Neural crest cell (in vitro differentiated cells): ENCODE measurements around the gene BTNL9. TPM values are rescaled to one million over a fixed set of nuclear protein-coding genes. Genes with fewer than 3 reads are reported as not detected.

ENCODE experiments used
- DNase-seq: peaks from one replicate; pipeline ENCODE4 v3.0.0; 2021; ENCODE audit warnings: low read depth, mixed read lengths, low spot score
- H3K27ac Mint-ChIP-seq: one replicate; pipeline ENCODE4 v1.8.0; 2021; ENCODE audit warnings: mild to moderate bottlenecking, mixed read lengths; ENCODE audit not compliant: unreplicated experiment
- H3K27me3 Mint-ChIP-seq: 2 replicates; pipeline ENCODE4 v1.8.0; 2021; ENCODE audit warnings: low read depth, mild to moderate bottlenecking, mixed read lengths
- H3K36me3 Mint-ChIP-seq: 2 replicates; pipeline ENCODE4 v1.8.0; 2021; ENCODE audit warnings: low read depth, mild to moderate bottlenecking, mixed read lengths
- H3K4me1 Mint-ChIP-seq: 2 replicates; pipeline ENCODE4 v1.8.0; 2021; ENCODE audit warnings: mixed read lengths
- H3K4me3 Mint-ChIP-seq: one replicate; pipeline ENCODE4 v1.8.0; 2021; ENCODE audit warnings: mild to moderate bottlenecking, mixed read lengths
- H3K9me3 Mint-ChIP-seq: 2 replicates; pipeline ENCODE4 v1.8.0; 2021; ENCODE audit warnings: mixed read lengths
- CTCF ChIP-seq: fragments of 200-600 bp; sonication (generic); conservative IDR thresholded peaks from 2 replicates; pipeline ENCODE4 v1.5.0; 2021; ENCODE audit warnings: antibody characterized with exemption, mild to moderate bottlenecking
- total RNA-seq: library from RNA; stranded (reverse); gene quantifications from 2 replicates; pipeline ENCODE4 v1.2.1, GENCODE V29; 2021

Gene BTNL9
- total RNA-seq, 1 donor from 2014 or later: not detected

DNA sequence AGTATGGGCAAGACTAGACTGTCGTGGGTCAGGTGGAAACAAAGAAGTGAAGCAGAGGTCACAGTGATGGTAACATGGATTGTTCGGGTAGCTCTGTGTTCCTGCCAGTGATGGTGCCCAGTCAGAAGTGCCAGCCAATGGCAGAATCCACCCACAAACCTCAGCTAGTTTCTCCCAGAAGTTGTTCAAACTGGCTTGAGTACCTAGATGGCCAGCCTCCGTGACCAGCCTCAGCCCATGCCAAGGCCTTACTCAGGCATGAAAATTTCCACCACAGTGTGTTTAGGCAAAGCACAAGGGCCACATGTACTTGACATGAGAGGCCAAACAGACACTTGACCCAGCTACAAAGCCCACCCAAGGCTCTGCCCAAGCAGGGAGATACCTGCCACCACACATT, 19.4 kb upstream of the BTNL9 start:
- H3K27ac Mint-ChIP-seq: no peak overlapping the region
- peaks cover 2% of the 10 kb centered on the region for H3K9me3 Mint-ChIP-seq
- no peaks in the 10 kb centered on the region for H3K4me1 Mint-ChIP-seq
- DNase-seq: no peak
- H3K4me3 Mint-ChIP-seq: no peak overlapping the region
- H3K27me3 Mint-ChIP-seq: peaks cover 53% of the 10 kb centered on the region
- H3K36me3 Mint-ChIP-seq: no peaks in the 10 kb centered on the region
- no peak for TF ChIP-seq CTCF

- TF ChIP-seq CTCF: no peak
- H3K4me3 Mint-ChIP-seq: no peak overlapping the region
- H3K27me3 Mint-ChIP-seq: peaks cover 60% of the 10 kb centered on the region
- H3K4me1 Mint-ChIP-seq: peaks cover 5% of the 10 kb centered on the region
- H3K36me3 Mint-ChIP-seq: no peaks in the 10 kb centered on the region
- no peak for DNase-seq
- H3K27ac Mint-ChIP-seq: no peak overlapping the region
- no peaks in the 10 kb centered on the region for H3K9me3 Mint-ChIP-seq
Measured at GRCh38 chr5:181024245-181025064, 15.6 kb upstream of the BTNL9 start.

- no peak for TF ChIP-seq CTCF
- H3K27me3 Mint-ChIP-seq: peaks cover 73% of the 10 kb centered on the region
- no peaks in the 10 kb centered on the region for H3K36me3 Mint-ChIP-seq
Measured at GRCh38 chr5:181027452-181028031, 12.5 kb upstream of the BTNL9 start.

DNA sequence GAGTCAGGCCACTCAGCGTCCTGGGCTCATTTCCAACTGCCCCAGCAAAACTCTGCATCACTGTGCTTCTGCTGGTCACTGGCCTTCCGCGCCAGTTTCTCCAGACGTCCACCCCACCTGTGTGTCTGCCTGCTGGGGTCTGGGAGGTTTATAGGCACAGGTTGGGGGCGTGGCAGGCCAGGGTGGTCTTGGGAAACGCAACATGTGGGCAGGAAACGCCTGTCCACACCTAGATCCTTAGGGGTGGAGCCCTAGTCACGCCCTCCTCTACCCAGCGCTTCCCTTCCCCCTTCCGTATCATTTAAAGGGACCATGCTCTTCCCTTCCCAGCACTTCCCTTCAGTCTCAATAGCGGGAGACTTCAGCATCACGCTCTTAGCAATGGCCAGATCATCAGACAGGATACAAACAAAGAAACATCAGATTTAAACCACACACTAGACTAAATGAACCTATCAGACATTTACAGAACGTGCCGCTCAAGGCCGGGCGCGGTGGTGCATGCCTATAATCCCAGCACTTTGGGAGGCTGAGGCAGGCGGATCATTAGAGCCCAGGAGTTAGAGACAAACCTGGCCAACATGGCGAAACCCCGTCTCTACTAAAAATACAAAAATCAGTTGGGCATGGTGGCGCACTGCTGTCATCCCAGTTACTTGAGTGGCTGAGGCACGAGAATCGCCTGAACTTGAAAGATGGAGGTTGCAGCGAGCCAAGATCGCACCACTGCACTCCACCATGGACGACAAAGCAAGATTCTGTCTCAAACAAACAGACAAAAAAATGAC, 11.8 kb upstream of the BTNL9 start:
- Mint-ChIP-seq H3K27me3 (peaks cover 77% of the 10 kb centered on the region), H3K4me1 (peaks cover 5% of the 10 kb centered on the region), H3K9me3 (peaks cover 4% of the 10 kb centered on the region), H3K27ac (no peak overlapping the region), H3K36me3 (no peaks in the 10 kb centered on the region), H3K4me3 (peak overlapping the region; percentile 5)
- TF ChIP-seq CTCF: no peak
- DNase-seq: no peak

More at GRCh38 chr5:181027452-181028031, 12.5 kb upstream of the BTNL9 start:
- peaks cover 5% of the 10 kb centered on the region for H3K4me1 Mint-ChIP-seq
- H3K27ac Mint-ChIP-seq: no peak overlapping the region
- peaks cover 4% of the 10 kb centered on the region for H3K9me3 Mint-ChIP-seq
- no peak for DNase-seq
- no peak overlapping the region for H3K4me3 Mint-ChIP-seq

DNA sequence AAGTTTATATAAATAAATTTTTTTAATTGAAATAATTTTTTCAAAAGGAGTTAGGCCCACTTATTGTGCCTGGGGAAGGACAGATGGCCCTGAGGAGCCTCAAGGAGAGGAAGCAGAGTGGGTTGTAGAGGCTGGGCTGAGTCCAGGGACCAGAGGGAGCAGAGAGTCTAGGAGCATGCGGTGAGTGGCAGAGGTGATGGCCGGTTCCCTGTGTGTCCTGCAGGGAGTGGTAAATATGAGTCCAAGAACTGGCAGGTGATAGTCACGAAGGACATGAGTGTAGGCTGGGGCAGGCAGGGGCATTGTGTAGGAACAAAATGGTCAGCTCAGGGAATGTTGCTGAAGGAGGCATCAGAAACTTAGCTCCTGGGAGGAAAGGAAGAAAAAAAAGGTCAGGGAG, 8.3 kb upstream of the BTNL9 start:
- Mint-ChIP-seq H3K9me3 (peaks cover 4% of the 10 kb centered on the region), H3K4me1 (peaks cover 5% of the 10 kb centered on the region), H3K27me3 (peaks cover 79% of the 10 kb centered on the region), H3K4me3 (no peak overlapping the region), H3K27ac (peak overlapping the region; percentile 19), H3K36me3 (no peaks in the 10 kb centered on the region)
- no peak for DNase-seq
- no peak for TF ChIP-seq CTCF
